K562 (cell line): Measurements from ENCODE around the gene GATC. TPM values are rescaled to one million over a fixed set of nuclear protein-coding genes. Genes with fewer than 3 reads are reported as not detected.
A peak's percentile ranks its signal among the peaks of the same experiment; 100 is the strongest.

Experiments used
- ATF1 ChIP-seq, 2 experiments: fragments of 450-650 bp in 1 of 2; IDR thresholded peaks; 2 replicates each; pipeline ENCODE4 v1.6.1; 2016; ENCODE audit warnings: missing compliant biosample characterization in 1 of 2, missing genetic modification characterization in 1 of 2
- EGR1 ChIP-seq: fragments of 450-650 bp; conservative IDR thresholded peaks from 2 replicates; pipeline ENCODE4 v1.6.1; 2017; ENCODE audit warnings: mild to moderate bottlenecking
- NCOA2 ChIP-seq, 2 experiments: fragments of 450-650 bp; IDR thresholded peaks; 2 replicates each; pipeline ENCODE4 v1.6.1; 2018; ENCODE audit warnings: mild to moderate bottlenecking in 2 of 2, moderate library complexity in 1 of 2; ENCODE audit not compliant: partially characterized antibody in 2 of 2
- RBM34 ChIP-seq: fragments of 200-400 bp; formaldehyde crosslinking; IDR thresholded peaks from 2 replicates; pipeline ENCODE4 v1.6.1; 2018; ENCODE audit warnings: low read length, borderline replicate concordance; ENCODE audit not compliant: insufficient read depth
- SMARCE1 ChIP-seq: fragments of 450-650 bp; IDR thresholded peaks from 2 replicates; pipeline ENCODE4 v1.7.1; 2016; ENCODE audit warnings: mild to moderate bottlenecking
- SRSF1 ChIP-seq: fragments of 200-400 bp; formaldehyde crosslinking; IDR thresholded peaks from 2 replicates; pipeline ENCODE4 v1.6.1; 2017; ENCODE audit warnings: mild to moderate bottlenecking, low read depth, low read length, moderate library complexity
- TAF9B ChIP-seq: fragments of 450-650 bp; IDR thresholded peaks from 2 replicates; pipeline ENCODE4 v1.6.1; 2018; ENCODE audit warnings: mild to moderate bottlenecking; ENCODE audit not compliant: partially characterized antibody
- TOE1 ChIP-seq, 2 experiments: fragments of 450-650 bp in 1 of 2; sonication (generic) in 1 of 2; formaldehyde crosslinking in 1 of 2; IDR thresholded peaks; 2 replicates each; pipeline versions ENCODE4 v1.7.1 to v1.8.0; 2016 to 2022; ENCODE audit warnings: borderline replicate concordance in 2 of 2, mild to moderate bottlenecking in 2 of 2, antibody characterized with exemption in 1 of 2, inconsistent platforms in 1 of 2, low read depth in 1 of 2, missing genetic modification reagents in 1 of 2, moderate library complexity in 1 of 2
- ZBTB7A ChIP-seq: IDR thresholded peaks from 2 replicates; pipeline ENCODE4 v1.6.1; 2011; ENCODE audit warnings: low read depth, mild to moderate bottlenecking, low read length, moderate library complexity, borderline replicate concordance; ENCODE audit not compliant: control insufficient read depth
- ZFP30 ChIP-seq: fragments of 250-450 bp; sonication (Bioruptor Pico); IDR thresholded peaks from 2 replicates; pipeline ENCODE4 v1.8.0; 2022; ENCODE audit warnings: moderate library complexity, mild to moderate bottlenecking, inconsistent platforms, borderline replicate concordance
- ZNF133 ChIP-seq: fragments of 250-450 bp; sonication (Bioruptor Pico); IDR thresholded peaks from 2 replicates; pipeline ENCODE4 v1.4.0; 2020; ENCODE audit warnings: mild to moderate bottlenecking
- ZNF197 ChIP-seq: fragments of 200-800 bp; sonication (Bioruptor generic); IDR thresholded peaks from 2 replicates; pipeline ENCODE4 v1.6.1; 2016; ENCODE audit warnings: low read depth, missing genetic modification characterization, missing compliant biosample characterization
- ZNF212 ChIP-seq: fragments of 450-650 bp; formaldehyde crosslinking; IDR thresholded peaks from 2 replicates; pipeline ENCODE4 v1.4.0; 2020; ENCODE audit warnings: mild to moderate bottlenecking
- ZNF583 ChIP-seq: fragments of 250-450 bp; sonication (Bioruptor Pico); IDR thresholded peaks from 2 replicates; pipeline ENCODE4 v1.4.0; 2020
- polyA plus RNA-seq, 8 experiments: library from polyadenylated mRNA; depleted of rRNA in 4 of 8; stranded (reverse) in 5 of 8; unstranded in 3 of 8; fragments of >200 nt; fragmentation: Nextera tagmentation in 2 of 8; fragmentation: Illumina TruSeq in 1 of 8; extraction: Ambion mirVana in 2 of 8; extraction: Trizol in 1 of 8; gene quantifications; 2 replicates each; pipeline versions ENCODE4 v1.2.1 to v1.2.3, GENCODE V29; 2011 to 2014; ENCODE audit warnings: inconsistent platforms in 1 of 8, missing spikeins in 1 of 8
- total RNA-seq, 7 experiments: library from RNA; depleted of rRNA in 6 of 7; stranded (reverse); fragments of >200 nt in 6 of 7; fragmentation: Illumina TruSeq in 2 of 7; extraction: Trizol in 2 of 7; gene quantifications; 2 replicates each; pipeline versions ENCODE4 v1.2.1 to v1.2.3, GENCODE V29; 2011 to 2021; ENCODE audit warnings: low replicate concordance in 1 of 7
- TF ChIP-seq, protein P1 (sequence below): fragments of 450-650 bp; formaldehyde crosslinking; IDR thresholded peaks from 2 replicates; pipeline ENCODE4 v1.4.0; 2020; ENCODE audit warnings: mild to moderate bottlenecking, mixed read lengths
- TF ChIP-seq, protein P2 (sequence below): fragments of 250-450 bp; sonication (Bioruptor Pico); IDR thresholded peaks from 2 replicates; pipeline ENCODE4 v1.5.0; 2020; ENCODE audit warnings: mild to moderate bottlenecking, borderline replicate concordance
- TF ChIP-seq, protein P3 (sequence below): fragments of 450-650 bp; conservative IDR thresholded peaks from 2 replicates; pipeline ENCODE4 v1.6.1; 2016; ENCODE audit warnings: missing genetic modification characterization, low read depth, mild to moderate bottlenecking, control low read depth, missing compliant biosample characterization

GATC gene
- total and polyA plus RNA-seq, 9 of the 15 experiments (the other 6 are each of a cell fraction or from before 2014, with no cell fraction given), result 5.8 to 52.6 (median 28.2) TPM

DNA sequence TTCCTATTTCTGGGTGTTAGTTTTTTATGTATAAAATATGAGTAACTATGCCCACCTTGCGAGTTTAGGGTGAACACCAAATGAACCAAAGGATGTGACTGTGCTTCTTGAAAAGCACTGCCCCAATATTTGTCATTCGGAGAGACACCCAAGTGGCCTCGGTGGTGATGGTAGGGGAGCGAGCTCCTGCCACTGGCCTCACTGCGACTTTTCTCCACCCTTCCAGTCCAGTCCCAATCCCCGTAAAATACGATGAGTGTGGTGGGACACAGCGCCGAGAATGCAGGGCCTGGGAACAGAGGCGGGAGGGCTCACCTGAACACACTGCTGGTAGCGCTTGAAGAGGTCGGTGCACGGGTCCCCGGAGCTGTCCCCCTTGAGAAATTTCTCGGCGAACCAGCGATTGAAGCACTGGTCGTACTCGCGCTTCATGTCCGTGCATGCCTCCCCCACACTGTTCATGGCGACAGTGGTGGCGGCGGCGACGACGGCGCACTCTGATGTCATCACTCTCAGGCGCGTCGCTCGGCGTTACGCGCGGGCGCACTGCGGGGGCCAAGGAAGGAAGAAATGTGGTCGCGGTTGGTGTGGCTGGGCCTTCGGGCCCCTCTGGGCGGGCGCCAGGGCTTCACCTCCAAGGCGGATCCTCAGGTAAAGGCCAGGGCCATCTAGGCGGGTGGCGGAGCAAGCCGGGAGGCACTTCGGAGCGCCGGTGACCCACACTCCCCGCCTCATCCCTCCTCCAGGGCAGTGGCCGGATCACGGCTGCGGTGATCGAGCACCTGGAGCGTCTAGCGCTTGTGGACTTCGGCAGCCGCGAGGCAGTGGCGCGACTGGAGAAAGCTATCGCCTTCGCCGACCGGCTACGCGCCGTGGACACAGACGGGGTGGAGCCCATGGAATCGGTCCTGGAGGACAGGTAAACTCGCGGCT lies at the start of gene GATC, which contains the start of gene TRIAP1 (continued):
- TF ChIP-seq ZNF212 (CRISPR knock-in tag) (no peak), ZFP30 (CRISPR knock-in tag) (no peak), TAF9B (peak; percentile 78), NCOA2 (IDR thresholded peaks at IDR 0.05; ENCODE audit: partially characterized antibody in 2 of 2) (peak in 1 of 2 experiments; percentile 95), EGR1 (peak; percentile 91), ZNF197 (CRISPR knock-in tag) (no peak), SRSF1 (no peak), RBM34 (no peak; the same call in 1 of the 2 replicates), ZBTB7A (no peak), ZNF133 (CRISPR knock-in tag) (no peak), ZNF583 (no peak), TOE1 (IDR thresholded peaks at IDR 0.05; ENCODE audit: borderline replicate concordance) (peak; percentile 77), TOE1 (CRISPR knock-in tag; IDR thresholded peaks at IDR 0.05; ENCODE audit: borderline replicate concordance, low read depth) (0 out of 2 replicates have a peak, but pooled peaks have one; percentile 12), SMARCE1 (no peak), ATF1 (CRISPR knock-in tag; IDR thresholded peaks at IDR 0.05) (peak; percentile 100), ATF1 (tag; IDR thresholded peaks at IDR 0.05) (peak; percentile 100)
- TF ChIP-seq, protein P1, sequence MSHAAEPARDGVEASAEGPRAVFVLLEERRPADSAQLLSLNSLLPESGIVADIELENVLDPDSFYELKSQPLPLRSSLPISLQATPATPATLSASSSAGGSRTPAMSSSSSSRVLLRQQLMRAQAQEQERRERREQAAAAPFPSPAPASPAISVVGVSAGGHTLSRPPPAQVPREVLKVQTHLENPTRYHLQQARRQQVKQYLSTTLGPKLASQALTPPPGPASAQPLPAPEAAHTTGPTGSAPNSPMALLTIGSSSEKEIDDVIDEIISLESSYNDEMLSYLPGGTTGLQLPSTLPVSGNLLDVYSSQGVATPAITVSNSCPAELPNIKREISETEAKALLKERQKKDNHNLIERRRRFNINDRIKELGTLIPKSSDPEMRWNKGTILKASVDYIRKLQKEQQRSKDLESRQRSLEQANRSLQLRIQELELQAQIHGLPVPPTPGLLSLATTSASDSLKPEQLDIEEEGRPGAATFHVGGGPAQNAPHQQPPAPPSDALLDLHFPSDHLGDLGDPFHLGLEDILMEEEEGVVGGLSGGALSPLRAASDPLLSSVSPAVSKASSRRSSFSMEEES (CRISPR knock-in tag), result no peak
- TF ChIP-seq, protein P2, sequence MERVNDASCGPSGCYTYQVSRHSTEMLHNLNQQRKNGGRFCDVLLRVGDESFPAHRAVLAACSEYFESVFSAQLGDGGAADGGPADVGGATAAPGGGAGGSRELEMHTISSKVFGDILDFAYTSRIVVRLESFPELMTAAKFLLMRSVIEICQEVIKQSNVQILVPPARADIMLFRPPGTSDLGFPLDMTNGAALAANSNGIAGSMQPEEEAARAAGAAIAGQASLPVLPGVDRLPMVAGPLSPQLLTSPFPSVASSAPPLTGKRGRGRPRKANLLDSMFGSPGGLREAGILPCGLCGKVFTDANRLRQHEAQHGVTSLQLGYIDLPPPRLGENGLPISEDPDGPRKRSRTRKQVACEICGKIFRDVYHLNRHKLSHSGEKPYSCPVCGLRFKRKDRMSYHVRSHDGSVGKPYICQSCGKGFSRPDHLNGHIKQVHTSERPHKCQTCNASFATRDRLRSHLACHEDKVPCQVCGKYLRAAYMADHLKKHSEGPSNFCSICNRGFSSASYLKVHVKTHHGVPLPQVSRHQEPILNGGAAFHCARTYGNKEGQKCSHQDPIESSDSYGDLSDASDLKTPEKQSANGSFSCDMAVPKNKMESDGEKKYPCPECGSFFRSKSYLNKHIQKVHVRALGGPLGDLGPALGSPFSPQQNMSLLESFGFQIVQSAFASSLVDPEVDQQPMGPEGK (CRISPR knock-in tag), result no peak
- TF ChIP-seq, protein P3, sequence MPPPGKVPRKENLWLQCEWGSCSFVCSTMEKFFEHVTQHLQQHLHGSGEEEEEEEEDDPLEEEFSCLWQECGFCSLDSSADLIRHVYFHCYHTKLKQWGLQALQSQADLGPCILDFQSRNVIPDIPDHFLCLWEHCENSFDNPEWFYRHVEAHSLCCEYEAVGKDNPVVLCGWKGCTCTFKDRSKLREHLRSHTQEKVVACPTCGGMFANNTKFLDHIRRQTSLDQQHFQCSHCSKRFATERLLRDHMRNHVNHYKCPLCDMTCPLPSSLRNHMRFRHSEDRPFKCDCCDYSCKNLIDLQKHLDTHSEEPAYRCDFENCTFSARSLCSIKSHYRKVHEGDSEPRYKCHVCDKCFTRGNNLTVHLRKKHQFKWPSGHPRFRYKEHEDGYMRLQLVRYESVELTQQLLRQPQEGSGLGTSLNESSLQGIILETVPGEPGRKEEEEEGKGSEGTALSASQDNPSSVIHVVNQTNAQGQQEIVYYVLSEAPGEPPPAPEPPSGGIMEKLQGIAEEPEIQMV (tag), result no peak
